ENCODE data around the gene MAGEA6.

GRCh38 chrX:152810403-152810802 is 40.9 kb upstream of the MAGEA6 start:
- TF ChIP-seq POLR2AphosphoS5 (IDR thresholded peaks at IDR 0.05; ENCODE audit: low read depth, low read length): no peak
- TF ChIP-seq REST (IDR thresholded peaks at IDR 0.05; ENCODE audit: insufficient read depth in 1 of 2, low read depth in 2 of 2, low read length in 1 of 2): no peak
